Endothelial cell of umbilical vein (primary cell): Measurements from ENCODE around the gene RTP3. TPM values are rescaled to one million over a fixed set of nuclear protein-coding genes. Genes with fewer than 3 reads are reported as not detected.

Experiments
- BruUV-seq: library from RNA; stranded (reverse); fragments of 400-500 nt; replicated peaks from 2 replicates; lab custom pipeline; 2021; lab: Mats Ljungman, UMichigan
- CTCF ChIA-PET: fragments of 300-600, 350-600 bp; sonication (Branson Sonifier 250); formaldehyde crosslinking; loops from one replicate; lab custom pipeline; 2021; ENCODE audit warnings: antibody characterized with exemption, inconsistent platforms; lab: Charles Lee
- POLR2A ChIA-PET: fragments of 300-600, 350-600 bp; sonication (Branson Sonifier 250); formaldehyde crosslinking; loops from one replicate; lab custom pipeline; 2021; ENCODE audit warnings: antibody characterized with exemption, inconsistent platforms; lab: Charles Lee
- DNase-seq: peaks from one replicate; pipeline ENCODE4 v3.0.0-alpha.2; 2011; ENCODE audit warnings: low read depth, low spot score
- FAIRE-seq: peaks from 2 replicates; lab custom pipeline; 2011; peaks lifted over from hg19 to GRCh38; lab: Jason Lieb, UNC
- H2AFZ ChIP-seq: 2 replicates; pipeline ENCODE4 v1.6.0; 2012; ENCODE audit warnings: low read depth, low read length, control low read depth, inconsistent platforms
- H3K27ac ChIP-seq: 2 replicates; pipeline ENCODE4 v1.5.1; 2011; ENCODE audit warnings: low read depth, mild to moderate bottlenecking, control low read depth, low read length, moderate library complexity; ENCODE audit not compliant: insufficient read depth
- H3K27me3 ChIP-seq, 2 experiments: 2 replicates each; pipeline versions ENCODE4 v1.6.0 to v1.6.1; 2011; ENCODE audit warnings: low read length in 2 of 2, mixed read lengths in 1 of 2; ENCODE audit not compliant: control insufficient read depth in 2 of 2, insufficient read depth in 2 of 2
- H3K36me3 ChIP-seq, 2 experiments: 2 replicates in 1 of 2; 3 replicates in 1 of 2; pipeline ENCODE4 v1.5.1; 2011; ENCODE audit warnings: low read length in 2 of 2, mild to moderate bottlenecking in 1 of 2, moderate library complexity in 1 of 2; ENCODE audit not compliant: control insufficient read depth in 2 of 2, insufficient read depth in 2 of 2; ENCODE audit errors: extremely low read depth in 1 of 2
- H3K4me1 ChIP-seq: 3 replicates; pipeline ENCODE4 v1.5.1; 2011; ENCODE audit warnings: mild to moderate bottlenecking, low read length; ENCODE audit not compliant: control insufficient read depth, insufficient read depth; ENCODE audit errors: extremely low read depth
- H3K4me2 ChIP-seq: 2 replicates; pipeline ENCODE4 v1.6.1; 2011; ENCODE audit warnings: low read length, control low read depth, mixed read lengths; ENCODE audit not compliant: insufficient read depth
- H3K4me3 ChIP-seq, 3 experiments: fragments of 200-600 bp in 1 of 3; sonication (generic), shearing (Covaris generic) in 1 of 3; replicated peaks in 1 of 3; 2 replicates each; pipeline ENCODE4 v1.5.1; 2011 to 2016; ENCODE audit warnings: control low read depth in 3 of 3, low read length in 3 of 3, mild to moderate bottlenecking in 2 of 3, inconsistent platforms in 1 of 3, low read depth in 1 of 3, moderate library complexity in 1 of 3; ENCODE audit not compliant: insufficient read depth in 1 of 3
- H3K79me2 ChIP-seq: 2 replicates; pipeline ENCODE4 v1.6.0; 2012; ENCODE audit warnings: low read length, inconsistent platforms; ENCODE audit not compliant: control insufficient read depth, insufficient read depth
- H3K9ac ChIP-seq: replicated peaks from 2 replicates; pipeline ENCODE3; 2011; ENCODE audit warnings: low read length, control low read depth; ENCODE audit not compliant: insufficient read depth; ENCODE audit errors: extremely low read depth
- H3K9me1 ChIP-seq: replicated peaks from 3 replicates; pipeline ENCODE4 v1.6.0; 2011; ENCODE audit warnings: mild to moderate bottlenecking, low read length; ENCODE audit not compliant: control insufficient read depth, insufficient read depth; ENCODE audit errors: extremely low read depth
- H3K9me3 ChIP-seq: replicated peaks from 2 replicates; pipeline ENCODE4 v1.5.1; 2012; ENCODE audit warnings: low read length, inconsistent platforms; ENCODE audit not compliant: control insufficient read depth, insufficient read depth
- H4K20me1 ChIP-seq: replicated peaks from 2 replicates; pipeline ENCODE3; 2011; ENCODE audit warnings: mild to moderate bottlenecking, low read length; ENCODE audit not compliant: control insufficient read depth, insufficient read depth; ENCODE audit errors: extremely low read depth
- CTCF ChIP-seq, 2 donors: IDR thresholded peaks; 1 replicate in 1 of 2; 2 replicates in 1 of 2; pipeline ENCODE4 v1.5.1; 2011; ENCODE audit warnings: low read length in 2 of 2, mild to moderate bottlenecking in 2 of 2, moderate library complexity in 2 of 2, control low read depth in 1 of 2, inconsistent platforms in 1 of 2, low read depth in 1 of 2; ENCODE audit not compliant: insufficient read depth in 1 of 2; ENCODE audit errors: extremely low read depth in 1 of 2
- EZH2 ChIP-seq: IDR thresholded peaks from 2 replicates; pipeline ENCODE4 v1.6.1; 2012; ENCODE audit warnings: borderline replicate concordance, low read depth, mild to moderate bottlenecking, moderate library complexity, low read length, inconsistent platforms; ENCODE audit not compliant: severe bottlenecking
- GATA2 ChIP-seq: IDR thresholded peaks from 2 replicates; pipeline ENCODE4 v1.7.0; 2011; ENCODE audit warnings: low read depth, mild to moderate bottlenecking, moderate library complexity, mixed read lengths, low read length; ENCODE audit not compliant: insufficient read length, insufficient read depth
- JUN ChIP-seq: IDR thresholded peaks from 2 replicates; pipeline ENCODE4 v1.6.1; 2011; ENCODE audit warnings: borderline replicate concordance, low read depth; ENCODE audit not compliant: insufficient read length, insufficient read depth
- MAX ChIP-seq: IDR thresholded peaks from 2 replicates; pipeline ENCODE4 v1.6.1; 2011; ENCODE audit not compliant: insufficient read depth, insufficient read length
- MYC ChIP-seq: IDR thresholded peaks from one replicate; pipeline ENCODE4 v1.6.1; 2011; ENCODE audit warnings: mild to moderate bottlenecking, low read depth, low read length
- POLR2A ChIP-seq: IDR thresholded peaks from 2 replicates; pipeline ENCODE4 v1.6.1; 2012; ENCODE audit warnings: low read depth, mild to moderate bottlenecking, control low read depth, low read length
- POLR2AphosphoS5 ChIP-seq: IDR thresholded peaks from 2 replicates; pipeline ENCODE4 v1.6.1; 2012; ENCODE audit warnings: low read depth, mild to moderate bottlenecking, control low read depth, low read length, moderate library complexity; ENCODE audit not compliant: insufficient read depth
- dilution Hi-C: fragments of 300-500 bp; cut with MboI; formaldehyde crosslinking; loops from one replicate; pipeline ENCODE4 v1.15.0; 2019; ENCODE audit warnings: low sequenced_read_pairs; ENCODE audit not compliant: extremely low pct_ligation_motif_present
- intact Hi-C: fragments of 100-400 bp; cut with micrococcal nuclease; formaldehyde crosslinking; loops from one replicate; pipeline ENCODE4 v1.10.0; 2022
- polyA plus RNA-seq, 4 experiments: library from polyadenylated mRNA; depleted of rRNA in 3 of 4; stranded (reverse) in 3 of 4; unstranded in 1 of 4; fragments of >200 nt; gene quantifications; 2 replicates each; pipeline versions ENCODE4 v1.2.1 to v1.2.3, GENCODE V29; 2011 to 2012; ENCODE audit warnings: missing spikeins in 1 of 4
- total RNA-seq: library from RNA; stranded (reverse); gene quantifications from 2 replicates; pipeline ENCODE4 v1.2.3, GENCODE V29; 2021

Gene RTP3
- total and polyA plus RNA-seq, 2 donors (not counting 3 experiments of a cell fraction or from before 2014, with no cell fraction given): 0.06 TPM; not detected in 1

- Histone ChIP-seq H3K9me3 (no peaks in the 10 kb centered on the region), H3K4me2 (no peak overlapping the region), H4K20me1 (no peaks in the 10 kb centered on the region), H3K36me3 (no peaks in the 10 kb centered on the region), H3K9me1 (no peaks in the 10 kb centered on the region), H2AFZ (no peak overlapping the region), H3K79me2 (no peaks in the 10 kb centered on the region), H3K9ac (no peak overlapping the region), H3K4me1 (no peaks in the 10 kb centered on the region), H3K27me3 (peaks cover 0 to 2% of the 10 kb centered on the region in 2 experiments), H3K27ac (no peak overlapping the region), H3K4me3 (no peak overlapping the region)
- TF ChIP-seq GATA2: no peak
- TF ChIP-seq POLR2A: no peak
- TF ChIP-seq EZH2: no peak
- TF ChIP-seq MYC: no peak
- no peak for TF ChIP-seq MAX
- TF ChIP-seq JUN: no peak
- no peak for TF ChIP-seq POLR2AphosphoS5
- TF ChIP-seq CTCF (IDR thresholded peaks at IDR 0.05; ENCODE audit: extremely low read depth in 1 of 2, insufficient read depth in 1 of 2, low read depth in 1 of 2, low read length in 2 of 2): no peak
- BruUV-seq: no TSS peak
- CTCF ChIA-PET: no interaction called here
- POLR2A ChIA-PET: no interaction called here
- dilution Hi-C loops: no loop called here
- no peak for FAIRE-seq
- DNase-seq: no peak
- intact Hi-C loops: no loop called here
These were observed 7.0 kb downstream of the RTP3 start for GRCh38 chr3:46504789-46505188.
